Stimulated activated CD4-positive, alpha-beta T cell treated with anti-CD3 and anti-CD28 coated beads, Interleukin-15, amount 100 ng/mL, for 48 hours (primary cell): ENCODE data around the gene PAM16.

ENCODE experiments used
- DNase-seq, 2 donors: peaks; one replicate each; pipeline ENCODE4 v3.0.0-alpha.2; 2020; ENCODE audit warnings: low read depth in 2 of 2

PAM16 gene

GRCh38 chr16:4298761-4299522, 52.2 kb downstream of the PAM16 start:
- DNase-seq, result no peak

- DNase-seq, result no peak
These were observed 53.6 kb downstream of the PAM16 start for GRCh38 chr16:4297480-4297879.

- DNase-seq, result no peak
These were observed 55.5 kb downstream of the PAM16 start for GRCh38 chr16:4295581-4295980.

GRCh38 chr16:4293822-4294457, 57.2 kb downstream of the PAM16 start:
- DNase-seq, result no peak

- DNase-seq, result no peak
These were observed 57.9 kb downstream of the PAM16 start for GRCh38 chr16:4293181-4293716.

GRCh38 chr16:4291699-4292098, 59.4 kb downstream of the PAM16 start:
- DNase-seq, result no peak
